GM18507 (cell line): ENCODE results near the gene GINS3.

Experiments
- DNase-seq: peaks from one replicate; pipeline ENCODE4 v3.0.0; 2011; ENCODE audit warnings: low read depth; ENCODE audit not compliant: insufficient read length; ENCODE audit errors: extremely low spot score
- FAIRE-seq: peaks from 2 replicates; lab custom pipeline; 2011; peaks lifted over from hg19 to GRCh38; lab: Jason Lieb, UNC

Gene GINS3

DNA sequence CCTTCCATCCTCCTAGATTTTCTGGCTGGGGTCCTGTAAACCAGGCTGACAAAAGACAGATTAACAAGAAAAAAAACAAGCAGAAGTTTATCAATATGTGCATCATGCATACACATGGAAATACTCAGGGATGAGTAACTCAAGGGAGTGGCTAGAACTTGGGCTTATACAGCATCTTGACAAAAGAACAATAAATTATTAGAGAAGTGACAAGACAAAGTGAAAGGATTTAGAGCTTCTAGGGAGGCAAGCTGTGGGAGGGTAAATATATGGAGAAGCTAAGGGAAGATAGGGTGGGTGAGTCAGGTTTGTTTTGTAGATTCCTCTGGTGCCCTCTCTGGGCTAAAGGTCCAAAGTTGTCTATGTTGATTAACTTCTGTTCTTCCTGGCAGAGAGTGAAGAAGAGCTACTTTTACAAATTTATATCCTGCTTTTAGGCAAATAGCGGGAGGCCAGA, 59.7 kb downstream of the GINS3 start:
- no peak for FAIRE-seq
- DNase-seq, result no peak

- FAIRE-seq, result no peak
- DNase-seq, result no peak
Measured at GRCh38 chr16:58452640-58453039, 60.4 kb downstream of the GINS3 start.

DNA sequence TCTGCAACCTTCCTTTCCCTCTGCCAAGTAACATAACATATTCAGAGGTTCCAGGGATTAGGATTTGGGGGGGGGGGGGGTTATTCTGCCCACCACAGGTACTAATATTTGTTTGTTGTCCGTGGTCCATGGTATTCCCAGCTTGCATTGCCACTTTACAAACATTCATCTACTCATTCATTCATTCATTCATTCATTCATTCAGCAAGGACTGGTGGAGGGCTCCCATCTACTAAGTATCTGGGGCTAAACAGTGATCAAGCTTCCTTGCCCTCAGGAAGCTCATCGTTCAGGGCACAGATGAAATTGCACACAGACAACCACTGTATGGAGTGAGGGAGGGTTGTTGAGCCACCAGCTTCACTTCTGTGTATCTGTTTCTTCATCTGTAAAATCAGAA, 61.9 kb downstream of the GINS3 start:
- no peak for DNase-seq
- FAIRE-seq, result no peak

DNA sequence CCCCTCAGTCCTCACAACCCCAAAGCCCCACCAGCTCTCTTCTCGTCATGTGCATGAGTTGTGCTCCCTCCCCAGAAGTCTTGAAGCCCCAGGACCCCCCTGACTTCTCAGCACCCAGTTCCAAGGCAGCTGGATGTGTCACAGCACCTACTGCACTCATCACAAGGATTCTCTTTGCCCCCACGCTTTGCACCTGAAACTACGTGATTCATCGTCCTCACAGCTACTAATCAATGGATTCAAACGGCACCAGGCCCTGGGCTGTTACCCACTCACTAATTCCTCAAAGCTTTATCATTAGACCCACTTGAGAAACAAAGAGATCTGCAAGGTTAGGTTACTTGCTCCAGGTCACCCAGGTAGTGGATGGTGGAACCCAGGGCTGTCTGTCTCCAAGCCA, 62.6 kb downstream of the GINS3 start:
- FAIRE-seq, result no peak
- no peak for DNase-seq
